Breast epithelium (tissue), 4 donors: Measurements from ENCODE around the gene ST6GAL1. TPM values are rescaled to one million over a fixed set of nuclear protein-coding genes. Genes with fewer than 3 reads are reported as not detected.

Experiments
- DNase-seq, 2 donors: peaks; one replicate each; pipeline ENCODE4 v3.0.0-alpha.2; 2019; ENCODE audit warnings: low spot score in 2 of 2
- H3K27ac ChIP-seq, 2 donors: fragments of 200-600 bp; sonication (generic) in 1 of 2; one replicate each; pipeline ENCODE4 v1.5.1; 2016 to 2019; ENCODE audit warnings: mild to moderate bottlenecking in 1 of 2
- H3K27me3 ChIP-seq, 2 donors: fragments of 200-600 bp; sonication (generic) in 1 of 2; one replicate each; pipeline versions ENCODE4 v1.5.1 to v1.6.0; 2017 to 2019; ENCODE audit warnings: control low read depth in 1 of 2, mild to moderate bottlenecking in 1 of 2
- H3K36me3 ChIP-seq: fragments of 200-600 bp; one replicate; pipeline ENCODE4 v1.5.1; 2019
- H3K4me1 ChIP-seq, 2 donors: fragments of 200-600 bp; sonication (generic); one replicate each; pipeline ENCODE4 v1.5.1; 2016 to 2019; ENCODE audit warnings: control low read depth in 1 of 2
- H3K4me3 ChIP-seq, 3 donors: fragments of 200-600 bp; sonication (generic); 1 replicate in 2 of 3; 2 replicates in 1 of 3; pipeline ENCODE4 v1.5.1; 2016 to 2019; ENCODE audit warnings: mild to moderate bottlenecking in 3 of 3, moderate library complexity in 2 of 3
- H3K9me3 ChIP-seq, 2 donors: fragments of 200-600 bp; sonication (generic) in 1 of 2; one replicate each; pipeline ENCODE4 v1.5.1; 2016 to 2019; ENCODE audit warnings: control low read depth in 1 of 2
- CTCF ChIP-seq, 3 donors: fragments of 450-650 bp; IDR thresholded peaks; one replicate each; pipeline ENCODE4 v1.5.1; 2016 to 2017; ENCODE audit warnings: antibody characterized with exemption in 3 of 3, mild to moderate bottlenecking in 3 of 3, moderate library complexity in 3 of 3
- POLR2A ChIP-seq: fragments of 450-650 bp; IDR thresholded peaks from one replicate; pipeline ENCODE4 v1.6.1; 2016; ENCODE audit warnings: antibody characterized with exemption, mild to moderate bottlenecking, moderate library complexity
- POLR2AphosphoS5 ChIP-seq, 3 donors: sonication (generic); formaldehyde crosslinking; IDR thresholded peaks; one replicate each; pipeline ENCODE4 v1.6.1; 2017; ENCODE audit warnings: antibody characterized with exemption in 3 of 3
- intact Hi-C: fragments of 100-400 bp; cut with DNase I; formaldehyde crosslinking; loops from one replicate; pipeline ENCODE4 v1.15.1; 2023; ENCODE audit warnings: low total_unique reads
- total RNA-seq, 3 donors: library from RNA; depleted of rRNA; stranded (reverse); fragments of >200 nt; gene quantifications; one replicate each; pipeline ENCODE4 v1.1.0, GENCODE V29; 2016

The ST6GAL1 gene
- total RNA-seq, 3 donors from 2014 or later = 28.5 to 79.6 (median 42.3) TPM

GRCh38 chr3:186975726-186976125, 45.4 kb downstream of the ST6GAL1 start:
- intact Hi-C loops = no loop called here
- H3K27me3 ChIP-seq = no peaks in the 10 kb centered on the region
- no peak overlapping the region for H3K4me3 ChIP-seq
- TF ChIP-seq CTCF (IDR thresholded peaks at IDR 0.05) (no peak), POLR2A (no peak), POLR2AphosphoS5 (IDR thresholded peaks at IDR 0.05) (no peak)
- peak overlapping the region; percentile 45 to 68 for H3K27ac ChIP-seq
- peaks cover 0 to 13% of the 10 kb centered on the region in 2 donors for H3K4me1 ChIP-seq
- DNase-seq = no peak
- no peaks in the 10 kb centered on the region for H3K9me3 ChIP-seq
- H3K36me3 ChIP-seq = no peaks in the 10 kb centered on the region

- H3K4me1 ChIP-seq = peaks cover 0 to 13% of the 10 kb centered on the region in 2 donors
- peak; percentile 77 to 85 for DNase-seq
- no peaks in the 10 kb centered on the region for H3K36me3 ChIP-seq
- intact Hi-C loops = no loop called here
- no peak for TF ChIP-seq POLR2A
- peak in 1 of 3 donors; percentile 13 for TF ChIP-seq CTCF (IDR thresholded peaks at IDR 0.05)
- TF ChIP-seq POLR2AphosphoS5 (IDR thresholded peaks at IDR 0.05) = peak; percentile 46 to 78 (median 72)
- H3K9me3 ChIP-seq = no peaks in the 10 kb centered on the region
- peak overlapping the region; percentile 73 to 87 for H3K27ac ChIP-seq
- no peaks in the 10 kb centered on the region for H3K27me3 ChIP-seq
- H3K4me3 ChIP-seq = peak overlapping the region in 1 of 3 donors; percentile 31
These were observed 46.8 kb downstream of the ST6GAL1 start for GRCh38 chr3:186976837-186977750.

- H3K27me3 ChIP-seq = no peaks in the 10 kb centered on the region
- no peaks in the 10 kb centered on the region for H3K36me3 ChIP-seq
- no peaks in the 10 kb centered on the region for H3K9me3 ChIP-seq
- DNase-seq = no peak
- TF ChIP-seq POLR2A (no peak), CTCF (IDR thresholded peaks at IDR 0.05) (no peak), POLR2AphosphoS5 (IDR thresholded peaks at IDR 0.05) (no peak)
- peak overlapping the region in 1 of 2 donors; percentile 2 for H3K27ac ChIP-seq
- H3K4me1 ChIP-seq = peaks cover 0 to 13% of the 10 kb centered on the region in 2 donors
- no peak overlapping the region for H3K4me3 ChIP-seq
- intact Hi-C loops = no loop called here
These were observed 48.4 kb downstream of the ST6GAL1 start for GRCh38 chr3:186978712-186979111.

GRCh38 chr3:186979852-186980251, 49.5 kb downstream of the ST6GAL1 start:
- DNase-seq = no peak
- Histone ChIP-seq H3K4me1 (peaks cover 0 to 13% of the 10 kb centered on the region in 2 donors), H3K9me3 (no peaks in the 10 kb centered on the region), H3K36me3 (no peaks in the 10 kb centered on the region), H3K27me3 (no peaks in the 10 kb centered on the region), H3K27ac (peak overlapping the region in 1 of 2 donors; percentile 13), H3K4me3 (no peak overlapping the region)
- intact Hi-C loops = no loop called here
- TF ChIP-seq POLR2AphosphoS5 (IDR thresholded peaks at IDR 0.05) = no peak
- TF ChIP-seq POLR2A = no peak
- TF ChIP-seq CTCF (IDR thresholded peaks at IDR 0.05) = no peak

GRCh38 chr3:186980989-186981388, 50.7 kb downstream of the ST6GAL1 start:
- DNase-seq = no peak
- Histone ChIP-seq H3K27me3 (no peaks in the 10 kb centered on the region), H3K4me3 (no peak overlapping the region), H3K27ac (no peak overlapping the region), H3K36me3 (no peaks in the 10 kb centered on the region), H3K4me1 (peaks cover 0 to 13% of the 10 kb centered on the region in 2 donors), H3K9me3 (no peaks in the 10 kb centered on the region)
- intact Hi-C loops = no loop called here
- TF ChIP-seq CTCF (IDR thresholded peaks at IDR 0.05) (no peak), POLR2AphosphoS5 (IDR thresholded peaks at IDR 0.05) (no peak), POLR2A (no peak)
